BLaER1 treated with 17β-estradiol and CSF1 and Interleukin-3, amounts not matched to agents 10 nM and 100 nM (cell line): ENCODE measurements around the gene MALAT1.

Source experiments
- H3K27ac ChIP-seq, 11 experiments: shearing (Covaris generic); formaldehyde crosslinking; 2 replicates each; pipeline ENCODE4 v1.8.1; 2022
- H3K27me3 ChIP-seq, 11 experiments: shearing (Covaris generic); formaldehyde crosslinking; 2 replicates each; pipeline ENCODE4 v1.8.1; 2022
- H3K36me3 ChIP-seq, 11 experiments: shearing (Covaris generic); formaldehyde crosslinking; 2 replicates each; pipeline ENCODE4 v1.8.1; 2022
- H3K4me1 ChIP-seq, 10 experiments: shearing (Covaris generic); formaldehyde crosslinking; 2 replicates each; pipeline ENCODE4 v1.8.1; 2022
- H3K4me2 ChIP-seq, 11 experiments: shearing (Covaris generic); formaldehyde crosslinking; 2 replicates each; pipeline ENCODE4 v1.8.1; 2022
- H3K4me3 ChIP-seq, 10 experiments: shearing (Covaris generic); formaldehyde crosslinking; 2 replicates each; pipeline ENCODE4 v1.8.1; 2022
- H3K9ac ChIP-seq, 11 experiments: shearing (Covaris generic); formaldehyde crosslinking; 2 replicates each; pipeline ENCODE4 v1.8.1; 2022
- H3K9me3 ChIP-seq, 11 experiments: shearing (Covaris generic); formaldehyde crosslinking; replicated peaks in 1 of 11; 2 replicates each; pipeline ENCODE4 v1.8.1; 2022
- H4K20me1 ChIP-seq, 11 experiments: shearing (Covaris generic); formaldehyde crosslinking; 2 replicates each; pipeline ENCODE4 v1.8.1; 2022
- Cebpa-rat ChIP-seq, 11 experiments: shearing (Covaris generic); IDR thresholded peaks; 2 replicates each; pipeline ENCODE4 v1.8.1; 2022

MALAT1 gene

DNA sequence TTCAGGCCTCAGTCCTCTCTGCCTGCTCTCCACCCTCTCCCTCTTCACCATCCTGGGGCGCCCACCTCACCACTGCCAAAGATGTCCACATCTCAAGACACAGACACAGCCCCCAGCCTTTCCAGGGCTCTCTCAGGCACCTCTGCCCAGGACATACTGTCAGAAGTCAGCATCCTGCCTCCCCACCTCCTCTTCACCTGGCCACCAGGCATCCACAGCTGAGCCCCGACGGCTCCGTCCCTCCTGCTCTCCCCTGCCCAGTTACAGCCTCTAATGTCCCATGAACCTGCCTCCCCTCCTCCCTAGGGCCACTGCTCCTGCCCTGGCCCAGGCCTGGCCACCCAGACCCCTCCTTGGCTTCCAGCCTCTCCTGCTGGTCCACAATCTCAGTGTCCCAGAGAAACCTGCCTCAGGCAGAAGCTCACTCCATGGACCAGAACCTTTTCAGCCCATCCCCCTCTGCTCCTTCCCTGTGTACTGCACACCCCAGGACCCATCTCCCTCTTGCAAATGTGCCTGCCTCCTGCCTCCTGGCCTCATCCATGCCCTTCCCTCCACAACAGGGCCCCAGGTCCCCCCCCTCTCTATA is 56.1 kb downstream of the MALAT1 start:
- Histone ChIP-seq H3K4me1 (peaks cover 69 to 85% (median 79%) of the 10 kb centered on the region in 10 experiments), H3K9ac (peak overlapping the region; percentile 12 to 91 (median 86); a peak in 21 of 22 replicates), H3K4me2 (peak overlapping the region; percentile 89 to 100 (median 99)), H4K20me1 (peaks cover 0 to 26% (median 13%) of the 10 kb centered on the region in 11 experiments; a peak in 10 of 22 replicates), H3K9me3 (no peaks in the 10 kb centered on the region), H3K27me3 (no peaks in the 10 kb centered on the region), H3K4me3 (peak overlapping the region in 7 of 10 experiments; percentile 39 to 75 (median 62); a peak in 12 of 20 replicates), H3K36me3 (peaks cover 5 to 28% (median 15%) of the 10 kb centered on the region in 11 experiments; a peak in 15 of 22 replicates), H3K27ac (peak overlapping the region in 9 of 11 experiments; percentile 71 to 93 (median 87); a peak in 19 of 22 replicates)
- TF ChIP-seq Cebpa-rat (IDR thresholded peaks at IDR 0.05) = no peak

DNA sequence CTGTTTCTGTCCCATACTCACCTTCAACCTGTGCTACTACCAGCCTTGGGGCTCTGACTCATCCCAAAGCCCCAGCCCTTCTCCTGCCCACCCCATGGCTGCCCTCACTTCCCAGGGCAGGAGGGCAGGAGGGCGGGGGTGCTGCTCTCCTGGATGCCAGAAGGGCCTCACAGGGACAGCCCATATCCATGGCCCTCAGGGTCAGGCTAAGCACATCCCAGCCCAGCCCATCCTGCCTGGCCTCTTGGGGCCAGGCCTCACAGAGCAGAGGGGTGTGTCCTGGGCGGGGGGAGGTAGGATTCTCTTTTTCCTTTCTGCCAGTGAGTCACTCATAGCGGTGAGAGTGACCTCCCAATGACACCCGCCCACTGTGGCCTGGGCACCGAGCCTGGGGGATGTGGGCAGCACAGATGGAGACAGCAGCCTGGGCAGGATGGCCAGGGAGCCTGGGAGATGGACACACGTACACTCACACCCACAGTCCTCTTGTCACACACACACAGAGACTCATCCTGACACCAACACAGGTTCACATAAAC is 56.9 kb downstream of the MALAT1 start:
- peak overlapping the region in 7 of 10 experiments; percentile 22 to 75 (median 67); a peak in 10 of 20 replicates for H3K4me3 ChIP-seq
- peak overlapping the region; percentile 89 to 100 (median 99) for H3K4me2 ChIP-seq
- peaks cover 77 to 90% (median 87%) of the 10 kb centered on the region in 10 experiments for H3K4me1 ChIP-seq

More for the DNA sequence above, 56.9 kb downstream of the MALAT1 start:
- H3K27ac ChIP-seq = peak overlapping the region in 9 of 11 experiments; percentile 77 to 93 (median 87); a peak in 19 of 22 replicates
- no peaks in the 10 kb centered on the region for H3K27me3 ChIP-seq
- H3K36me3 ChIP-seq = peaks cover 4 to 20% (median 11%) of the 10 kb centered on the region in 11 experiments; a peak in 15 of 22 replicates
- H4K20me1 ChIP-seq = peaks cover 0 to 26% (median 13%) of the 10 kb centered on the region in 11 experiments; a peak in 10 of 22 replicates
- peak overlapping the region; percentile 12 to 91 (median 86); a peak in 20 of 22 replicates for H3K9ac ChIP-seq
- TF ChIP-seq Cebpa-rat (IDR thresholded peaks at IDR 0.05) = no peak
- H3K9me3 ChIP-seq = no peaks in the 10 kb centered on the region
